ENCODE data around the gene CKMT1A. TPM values are rescaled to one million over a fixed set of nuclear protein-coding genes. Genes with fewer than 3 reads are reported as not detected.
"Not testable (repeated sequence)": the region's sequence is repeated elsewhere in the genome, so short reads cannot be mapped to it uniquely, and the experiment has no call there.

Gene CKMT1A
- polyA plus RNA-seq (2012; ENCODE audit: missing spikeins): not detected

- not testable (repeated sequence) for DNase-seq (ENCODE audit: insufficient read length); FAIRE-seq
Observed at GRCh38 chr15:43693148-43694022, at the start of gene CKMT1A. CKMT1A (plus strand) TSS chr15:43693859; CDS start chr15:43694051, 192 bp downstream.

- FAIRE-seq (peak; percentile 76), DNase-seq (ENCODE audit: insufficient read length) (no peak)
- no peak for TF ChIP-seq POLR2A (IDR thresholded peaks at IDR 0.05; ENCODE audit: low read depth, low read length)
- TF ChIP-seq POLR2AphosphoS5 (IDR thresholded peaks at IDR 0.05; ENCODE audit: low read depth, low read length): no peak
- TF ChIP-seq TAF1 (IDR thresholded peaks at IDR 0.05; ENCODE audit: borderline replicate concordance, low read depth, low read length): no peak
Observed at GRCh38 chr15:43648649-43649429, 44.8 kb upstream of the CKMT1A start, which contains the start of gene CATSPER2. CATSPER2 (minus strand) TSS chr15:43648844; CDS start chr15:43648061, 783 bp downstream.

GRCh38 chr15:43649430-43649926 is 44.2 kb upstream of the CKMT1A start:
- FAIRE-seq: peak; percentile 93
- not testable (repeated sequence) for DNase-seq (ENCODE audit: insufficient read length)

DNA sequence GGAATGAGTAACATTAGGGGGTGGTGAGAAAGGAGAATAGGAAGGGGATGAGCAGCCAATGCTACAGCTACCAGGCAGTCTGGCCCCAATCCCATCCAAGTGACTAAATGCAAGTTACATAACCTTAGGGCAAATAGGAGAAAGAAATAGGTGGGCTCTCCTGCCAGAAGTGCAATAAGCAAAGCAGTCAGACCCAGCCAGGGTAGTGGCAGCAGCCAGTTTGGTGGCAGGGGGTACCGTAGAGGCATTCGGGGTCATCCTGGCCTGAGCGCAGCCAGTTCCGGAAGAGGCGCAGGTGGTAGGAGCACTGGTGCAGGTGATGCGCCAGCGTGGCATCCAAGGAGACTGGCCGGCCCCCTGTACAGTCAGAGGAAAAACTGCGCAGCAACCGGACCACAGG is 33.9 kb upstream of the CKMT1A start:
- not testable (repeated sequence) for FAIRE-seq

DNA sequence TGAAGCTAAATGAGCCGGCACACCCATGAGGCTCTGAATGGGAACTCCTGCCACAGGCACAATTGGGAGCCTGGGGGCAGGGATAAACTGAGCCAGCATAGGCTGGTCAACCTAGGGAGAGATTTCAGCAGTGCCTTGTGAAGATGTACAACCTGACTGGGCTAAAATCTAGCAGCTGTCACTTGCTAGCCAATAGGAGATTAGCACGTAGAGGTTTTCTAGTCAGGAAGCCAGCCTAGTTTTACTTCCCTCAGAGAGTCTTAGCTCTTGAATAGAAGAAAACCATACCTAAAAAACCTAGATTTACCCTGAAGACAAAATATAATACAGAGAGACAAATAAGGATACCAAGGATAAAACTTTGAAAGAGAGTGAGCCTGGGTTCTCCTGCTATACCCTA is 31.4 kb upstream of the CKMT1A start:
- not testable (repeated sequence) for FAIRE-seq; DNase-seq (ENCODE audit: insufficient read length)

More for the DNA sequence above, 33.9 kb upstream of the CKMT1A start:
- not testable (repeated sequence) for DNase-seq (ENCODE audit: insufficient read length)

GRCh38 chr15:43663333-43663732 is 30.3 kb upstream of the CKMT1A start:
- peak; percentile 24 for FAIRE-seq
- DNase-seq (ENCODE audit: insufficient read length): not testable (repeated sequence)

DNA sequence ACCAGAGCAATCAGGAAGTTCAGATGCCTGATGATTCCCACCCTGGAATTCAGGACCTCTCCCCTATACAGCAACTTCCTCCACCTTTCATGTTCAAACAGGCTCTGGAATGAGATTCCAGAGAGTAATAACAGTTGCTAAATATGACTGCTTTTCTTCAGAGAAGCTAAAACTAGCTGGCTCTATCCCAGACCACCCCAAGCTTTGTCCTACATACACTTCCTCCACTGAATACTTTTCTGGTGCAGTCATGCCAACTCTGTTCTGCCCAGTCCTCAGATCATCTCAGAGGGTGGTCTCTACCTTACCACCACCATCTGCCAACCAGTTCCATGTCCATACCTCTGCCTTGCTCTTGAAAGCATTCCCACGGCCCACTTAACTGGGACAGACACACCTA is 27.5 kb upstream of the CKMT1A start:
- not testable (repeated sequence) for DNase-seq (ENCODE audit: insufficient read length); FAIRE-seq

DNA sequence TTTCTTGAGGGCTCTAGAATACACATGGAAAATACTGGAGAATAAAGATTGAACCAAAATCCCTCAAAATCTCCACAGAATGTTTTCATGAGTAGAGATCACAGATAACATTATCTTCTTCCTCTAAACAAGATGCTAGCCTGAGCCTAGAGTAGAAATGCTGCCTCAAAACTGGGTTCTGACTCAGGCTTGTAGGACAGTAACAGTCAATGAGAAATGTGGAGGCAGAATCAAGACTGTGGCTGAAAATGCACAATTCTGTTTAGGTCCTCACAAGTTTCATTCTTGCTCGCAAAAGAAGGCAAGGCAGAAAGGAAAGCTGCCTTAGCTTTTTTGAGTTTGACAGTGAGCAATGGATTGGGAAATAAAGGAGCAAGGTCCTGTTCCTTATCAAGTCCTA is 19.5 kb upstream of the CKMT1A start:
- not testable (repeated sequence) for FAIRE-seq; DNase-seq (ENCODE audit: insufficient read length)

GRCh38 chr15:43689604-43690301 is 3.9 kb upstream of the CKMT1A start:
- peak; percentile 100 for FAIRE-seq
- DNase-seq (ENCODE audit: insufficient read length): not testable (repeated sequence)

DNA sequence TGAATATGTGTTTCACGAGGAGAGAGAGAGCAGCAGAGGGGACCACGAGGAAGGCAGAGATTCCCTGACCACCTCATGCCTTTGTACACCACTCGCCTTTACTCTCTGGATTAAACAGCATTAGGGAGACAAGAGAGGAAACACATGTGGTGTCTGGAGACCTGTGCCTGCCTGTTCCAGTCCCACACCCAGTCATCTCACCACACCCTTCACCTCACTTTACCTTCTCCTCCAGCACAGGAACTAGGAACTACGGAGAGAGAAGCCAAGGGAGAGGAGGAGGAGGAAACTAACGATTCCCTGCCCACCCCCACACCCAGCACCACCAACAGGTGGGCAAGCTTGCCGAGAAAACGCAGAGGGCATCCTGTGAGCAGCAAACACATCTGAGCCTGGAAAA is 980 bp upstream of the CKMT1A start:
- DNase-seq (ENCODE audit: insufficient read length); FAIRE-seq: not testable (repeated sequence)

GRCh38 chr15:43702174-43702573 is 8.5 kb downstream of the CKMT1A start:
- no peak for DNase-seq (ENCODE audit: insufficient read length)
- TF ChIP-seq TAF1 (IDR thresholded peaks at IDR 0.05; ENCODE audit: borderline replicate concordance, low read depth, low read length) (no peak), POLR2AphosphoS5 (IDR thresholded peaks at IDR 0.05; ENCODE audit: low read depth, low read length) (no peak), POLR2A (IDR thresholded peaks at IDR 0.05; ENCODE audit: low read depth, low read length) (no peak)
- FAIRE-seq: no peak

DNA sequence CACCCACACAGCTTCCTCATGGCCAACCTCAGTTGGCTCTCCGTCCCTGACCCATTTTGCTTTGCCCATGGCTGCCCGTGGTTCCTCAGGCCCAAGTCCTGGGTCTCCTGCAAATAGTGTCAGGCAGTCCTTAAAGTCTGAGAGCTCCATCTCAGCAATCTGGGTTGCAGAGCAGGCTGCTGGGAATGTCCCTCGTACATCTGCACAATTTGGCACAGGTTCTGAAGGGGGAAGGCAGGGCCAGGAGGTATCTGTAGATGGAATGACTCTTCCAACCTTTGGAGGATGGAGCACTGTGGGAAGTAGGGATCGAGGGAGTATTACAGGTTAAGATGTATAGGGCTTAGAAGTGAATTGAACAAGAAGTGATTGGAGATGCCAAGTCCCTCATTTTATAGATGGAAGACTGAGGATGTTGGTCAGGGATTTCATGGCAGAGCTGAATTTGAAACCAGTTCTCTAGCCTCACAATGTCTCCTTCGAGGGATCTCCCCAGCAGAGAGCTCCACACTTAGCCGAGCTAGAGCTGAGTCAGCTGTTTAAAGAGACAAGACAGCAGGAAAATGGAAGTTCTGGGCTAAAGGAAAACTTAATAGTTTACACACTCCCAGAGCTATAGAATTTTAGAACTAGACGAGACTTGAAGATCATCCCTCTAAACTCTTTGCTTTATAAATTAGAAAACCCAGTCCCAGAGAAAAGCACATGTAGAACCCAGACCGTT is 9.2 kb downstream of the CKMT1A start:
- no peak for FAIRE-seq
- no peak for TF ChIP-seq POLR2A (IDR thresholded peaks at IDR 0.05; ENCODE audit: low read depth, low read length)
- no peak for TF ChIP-seq TAF1 (IDR thresholded peaks at IDR 0.05; ENCODE audit: borderline replicate concordance, low read depth, low read length)
- TF ChIP-seq POLR2AphosphoS5 (IDR thresholded peaks at IDR 0.05; ENCODE audit: low read depth, low read length): no peak
- DNase-seq (ENCODE audit: insufficient read length): no peak

- not testable (repeated sequence) for DNase-seq (ENCODE audit: insufficient read length); FAIRE-seq
Observed at GRCh38 chr15:43710431-43711131, 16.9 kb downstream of the CKMT1A start.

Measured in GM12892 (cell line).